GM15510 (cell line): ENCODE measurements around the gene PC.

Source experiments
- POLR2A ChIP-seq: IDR thresholded peaks from 3 replicates; pipeline ENCODE4 v1.6.1; 2011; ENCODE audit warnings: borderline replicate concordance; ENCODE audit not compliant: insufficient read length; ENCODE audit errors: extremely low read depth

Gene PC

GRCh38 chr11:66907751-66908630 lies 50.2 kb downstream of the PC start:
- TF ChIP-seq POLR2A: no peak

GRCh38 chr11:66906061-66906733 lies 52.0 kb downstream of the PC start:
- no peak for TF ChIP-seq POLR2A

GRCh38 chr11:66905631-66906030 lies 52.6 kb downstream of the PC start:
- TF ChIP-seq POLR2A: no peak

DNA sequence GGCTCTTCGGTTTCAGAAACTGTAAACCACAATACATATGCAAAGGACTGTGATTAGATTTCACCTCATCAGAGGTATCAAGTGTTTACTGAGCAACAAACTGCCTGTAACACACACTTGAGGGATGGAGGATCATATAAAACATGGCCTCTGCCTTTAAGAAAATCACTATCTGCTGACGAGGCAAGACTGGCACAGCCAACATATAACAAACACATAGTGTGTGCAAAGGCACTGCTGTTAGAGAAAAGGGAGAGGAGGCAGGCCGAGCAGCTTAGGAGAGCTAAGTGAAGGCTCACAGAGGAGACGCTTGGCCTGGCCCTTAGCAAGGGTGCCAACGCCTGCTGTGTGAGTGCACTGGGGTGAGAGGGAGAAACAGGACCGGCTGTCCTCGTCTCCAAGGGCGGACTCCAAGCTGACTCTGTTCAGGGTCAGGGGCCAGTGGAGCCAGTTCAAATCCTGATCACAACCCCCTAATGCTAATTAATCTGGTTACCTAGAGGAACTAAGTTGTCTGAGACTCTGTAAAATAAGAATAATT lies 53.1 kb downstream of the PC start:
- TF ChIP-seq POLR2A: no peak

DNA sequence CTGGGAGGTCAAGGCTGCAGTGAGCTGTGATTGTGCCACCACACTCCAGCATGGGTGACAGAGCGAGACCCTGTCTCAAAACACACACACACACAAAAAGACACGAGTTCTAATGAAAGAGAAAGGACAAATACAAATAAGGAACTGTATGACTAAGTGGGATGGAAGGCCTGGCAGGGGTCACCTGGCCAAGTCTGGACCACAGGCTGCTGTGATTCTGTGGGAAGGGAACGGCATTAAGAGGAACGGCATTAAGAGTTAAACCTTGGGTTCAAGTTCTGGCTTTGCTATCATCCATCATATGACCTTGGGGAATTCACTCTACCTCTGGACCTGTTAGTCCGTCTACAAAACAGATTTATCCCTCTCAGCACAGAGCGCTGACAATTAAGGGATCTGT lies 53.6 kb downstream of the PC start:
- TF ChIP-seq POLR2A: no peak

DNA sequence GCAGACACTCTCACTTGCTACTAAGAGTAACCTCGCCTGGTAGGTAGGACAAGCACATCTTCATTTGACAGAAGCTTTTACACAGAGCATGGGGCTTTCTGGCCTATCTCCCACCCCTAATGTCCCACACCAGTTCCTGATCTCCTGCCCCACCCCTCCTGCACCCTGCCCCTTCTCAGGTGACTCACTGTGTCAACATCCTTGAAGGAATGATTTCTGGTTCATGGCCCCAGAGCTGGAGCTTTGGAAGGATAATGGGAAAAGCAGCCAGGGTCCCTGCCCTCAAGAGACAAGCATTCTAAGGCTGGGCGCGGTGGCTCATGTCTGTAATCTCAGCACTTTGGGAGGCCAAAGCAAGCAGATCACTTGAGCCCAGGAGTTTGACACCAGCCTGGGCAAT lies 54.1 kb downstream of the PC start:
- TF ChIP-seq POLR2A: no peak

GRCh38 chr11:66902486-66903177 lies 55.6 kb downstream of the PC start:
- TF ChIP-seq POLR2A: no peak

DNA sequence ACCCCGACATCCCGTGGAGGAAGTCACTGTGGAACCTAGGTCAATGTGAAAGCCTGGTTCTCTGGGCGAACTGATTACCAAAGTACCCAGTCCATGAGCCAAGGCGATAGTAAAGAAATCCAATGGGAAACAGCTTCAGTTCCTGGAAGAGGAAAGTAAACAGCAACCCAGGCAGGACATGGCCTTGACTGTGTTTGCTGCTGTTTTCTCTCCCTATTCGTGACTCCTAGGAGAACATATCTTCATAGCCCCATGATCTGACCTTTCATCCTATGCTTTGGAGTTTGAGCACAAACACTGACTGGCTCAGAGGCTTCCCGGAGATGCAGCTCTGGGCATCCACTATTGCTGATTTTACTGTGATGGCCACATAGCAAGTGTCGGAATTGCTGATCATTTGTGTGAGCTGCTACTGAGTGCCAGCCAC lies 56.2 kb downstream of the PC start:
- no peak for TF ChIP-seq POLR2A

GRCh38 chr11:66894141-66894540 lies 64.0 kb downstream of the PC start:
- no peak for TF ChIP-seq POLR2A

DNA sequence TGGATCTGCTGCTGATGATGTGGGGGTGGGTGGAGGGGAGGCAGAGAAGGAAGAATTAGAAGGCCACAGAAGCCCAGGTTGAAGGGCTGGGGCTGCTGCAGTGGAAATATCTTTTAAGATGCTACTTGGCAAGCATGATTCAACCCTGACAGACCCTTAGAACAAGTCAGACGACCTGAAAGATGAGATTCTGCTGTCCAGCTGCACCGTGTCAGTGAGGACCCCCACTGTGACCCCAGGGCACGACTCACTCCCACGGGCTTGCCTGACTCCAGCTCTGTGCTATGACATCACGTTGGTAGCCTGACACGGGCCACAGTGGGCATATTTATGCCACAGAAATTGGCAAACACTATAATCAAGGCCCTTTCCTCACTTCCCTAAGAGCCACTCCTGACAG lies 65.3 kb downstream of the PC start:
- no peak for TF ChIP-seq POLR2A

GRCh38 chr11:66891851-66892660 lies 66.1 kb downstream of the PC start:
- TF ChIP-seq POLR2A: no peak

DNA sequence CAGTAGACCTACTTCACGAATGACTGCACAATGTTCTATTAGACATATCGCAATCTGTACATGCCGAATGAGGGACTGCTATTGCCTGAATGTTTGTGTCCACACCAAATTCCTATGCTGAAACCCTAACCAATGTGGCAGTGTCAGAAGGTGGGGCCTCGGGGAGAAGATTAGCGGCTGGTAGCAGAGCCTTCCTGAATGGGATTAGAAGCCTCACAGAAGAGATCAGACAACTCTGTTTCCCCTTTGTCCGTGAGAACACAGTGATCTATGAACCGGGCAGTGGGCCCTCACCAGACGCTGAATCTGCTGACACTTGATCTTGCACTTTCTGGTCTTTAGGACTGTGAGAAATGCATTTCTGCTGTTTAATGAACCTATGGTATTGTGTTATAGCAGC lies 68.2 kb downstream of the PC start:
- TF ChIP-seq POLR2A: no peak

- no peak for TF ChIP-seq POLR2A
Measured at GRCh38 chr11:66888282-66888681, 69.9 kb downstream of the PC start.

- TF ChIP-seq POLR2A: no peak
Measured at GRCh38 chr11:66887526-66887925, 70.7 kb downstream of the PC start.
